ENCODE data around the gene ACTN1. TPM values are rescaled to one million over a fixed set of nuclear protein-coding genes. Genes with fewer than 3 reads are reported as not detected.

The ACTN1 gene
- total and polyA plus RNA-seq, 2 of the 8 experiments (the other 6 are each of a cell fraction or from before 2014, with no cell fraction given): 236 to 262 TPM

DNA sequence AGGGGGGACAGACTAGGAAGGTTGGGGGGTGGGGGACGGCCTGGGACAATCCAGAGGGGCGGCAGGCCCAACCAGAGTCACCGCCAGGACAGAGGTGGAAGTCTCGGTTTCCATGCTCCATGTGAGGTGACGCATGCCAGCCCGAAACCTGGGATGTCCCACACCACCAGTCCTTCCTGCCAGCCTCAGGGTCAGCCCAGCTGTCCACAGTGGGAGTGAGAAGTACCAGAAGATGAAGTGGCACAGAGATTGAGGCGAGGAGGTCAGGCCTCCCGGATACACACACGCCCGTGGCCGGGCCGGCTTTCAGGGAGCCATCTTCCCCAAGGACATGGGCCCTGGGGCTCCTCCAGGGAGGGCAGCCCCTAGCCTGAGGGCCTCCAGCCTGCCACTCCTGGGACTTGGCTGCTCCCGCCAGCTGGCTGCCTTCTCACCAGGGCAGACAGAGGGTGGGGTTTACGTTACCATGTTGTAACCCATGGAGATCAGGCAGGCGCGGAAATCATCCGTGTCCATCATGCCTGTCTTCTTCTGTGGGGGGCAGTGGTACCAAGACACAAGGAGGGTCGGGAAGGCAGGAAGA lies 101.0 kb downstream of the ACTN1 start (continued):
- TF ChIP-seq CHD7 (IDR thresholded peaks at IDR 0.05; ENCODE audit: insufficient replicate concordance, low read length) (no peak), SIN3A (conservative IDR thresholded peaks at IDR 0.05 in 1 of 2, IDR thresholded peaks at IDR 0.05 in 1 of 2; ENCODE audit: low read depth in 1 of 2, low read length in 2 of 2) (no peak), RBBP5 (IDR thresholded peaks at IDR 0.05; ENCODE audit: borderline replicate concordance, low read depth, low read length) (no peak), POLR2A (IDR thresholded peaks at IDR 0.05; ENCODE audit: control extremely low read depth in 1 of 2, low read depth in 2 of 2, low read length in 2 of 2) (no peak), RXRA (IDR thresholded peaks at IDR 0.05; ENCODE audit: insufficient read depth, low read depth, low read length) (no peak), EZH2 (IDR thresholded peaks at IDR 0.05; ENCODE audit: low read depth, low read length, severe bottlenecking) (no peak), CEBPB (IDR thresholded peaks at IDR 0.05; ENCODE audit: low read depth, low read length) (no peak), CTBP2 (IDR thresholded peaks at IDR 0.05; ENCODE audit: borderline replicate concordance, insufficient read depth, insufficient read length, low read length) (no peak)

All from H1 (cell line).